ENCODE results near the gene AP5Z1.

Gene AP5Z1

GRCh38 chr7:4828720-4829383 is 53.4 kb downstream of the AP5Z1 start:
- DNase-seq = no peak

GRCh38 chr7:4830176-4830575 is 54.8 kb downstream of the AP5Z1 start:
- peak; percentile 61 for DNase-seq

GRCh38 chr7:4831723-4832495 is 56.5 kb downstream of the AP5Z1 start:
- no peak for DNase-seq

- no peak for DNase-seq
Measured at GRCh38 chr7:4832711-4833110, 57.3 kb downstream of the AP5Z1 start.

GRCh38 chr7:4833176-4833575 is 57.8 kb downstream of the AP5Z1 start:
- no peak for DNase-seq

GRCh38 chr7:4833691-4834600 is 58.5 kb downstream of the AP5Z1 start:
- no peak for DNase-seq

GRCh38 chr7:4834601-4835397 is 59.4 kb downstream of the AP5Z1 start:
- no peak for DNase-seq

GRCh38 chr7:4835398-4836205 is 60.2 kb downstream of the AP5Z1 start:
- no peak for DNase-seq

GRCh38 chr7:4836206-4836661 is 60.8 kb downstream of the AP5Z1 start:
- DNase-seq = no peak

GRCh38 chr7:4837041-4837802 is 61.8 kb downstream of the AP5Z1 start:
- no peak for DNase-seq

GRCh38 chr7:4837803-4838625 is 62.6 kb downstream of the AP5Z1 start:
- no peak for DNase-seq

GRCh38 chr7:4838626-4839334 is 63.4 kb downstream of the AP5Z1 start:
- no peak for DNase-seq

- DNase-seq = no peak
Measured at GRCh38 chr7:4840079-4840501, 64.7 kb downstream of the AP5Z1 start.
